ENCODE data around the gene UTS2.

GRCh38 chr1:7886405-7886745, 33.5 kb upstream of the UTS2 start:
- TF ChIP-seq CTCF (IDR thresholded peaks at IDR 0.05) (no peak), SIN3A (IDR thresholded peaks at IDR 0.05; ENCODE audit: borderline replicate concordance, insufficient read depth, low read depth, low read length) (no peak), POLR2AphosphoS5 (IDR thresholded peaks at IDR 0.05; ENCODE audit: low read depth, low read length) (no peak), REST (IDR thresholded peaks at IDR 0.05; ENCODE audit: insufficient read depth in 1 of 2, low read depth in 2 of 2, low read length in 1 of 2) (no peak)

Data from Panc1 (cell line).